Mammary epithelial cell (primary cell): ENCODE measurements around the gene MLXIP.

ENCODE experiments used
- EZH2 ChIP-seq: IDR thresholded peaks from 2 replicates; pipeline ENCODE4 v1.6.1; 2012; ENCODE audit warnings: low read length, inconsistent platforms, borderline replicate concordance
- TF ChIP-seq, protein P1 (sequence below), 2 donors: IDR thresholded peaks in 1 of 2; conservative IDR thresholded peaks in 1 of 2; 2 replicates each; pipeline ENCODE4 v1.5.1; 2011 to 2012; ENCODE audit warnings: inconsistent platforms in 2 of 2, low read length in 2 of 2, mild to moderate bottlenecking in 2 of 2, control low read depth in 1 of 2, low read depth in 1 of 2; ENCODE audit not compliant: insufficient read depth in 1 of 2; ENCODE audit errors: extremely low read depth in 1 of 2

DNA sequence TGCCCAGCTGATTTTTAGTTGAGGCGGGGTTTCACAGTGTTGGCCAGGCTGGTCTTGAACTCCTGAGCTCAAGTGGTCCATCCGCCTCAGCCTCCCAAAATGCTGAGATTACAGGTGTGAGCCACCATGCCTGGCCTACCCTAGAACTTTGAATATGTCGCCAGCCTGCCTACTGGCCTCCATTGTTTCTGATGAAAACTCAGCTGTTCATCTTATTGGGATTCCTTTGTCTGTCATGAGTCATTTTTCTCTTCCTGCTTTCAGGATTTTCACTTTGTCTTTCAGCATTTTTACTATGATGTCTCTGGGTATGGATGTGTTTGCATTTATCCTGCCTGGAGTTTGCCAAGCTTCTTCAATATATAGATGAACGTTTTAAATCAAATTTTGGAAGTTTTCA lies 116.8 kb downstream of the MLXIP start:
- TF ChIP-seq, protein P1, sequence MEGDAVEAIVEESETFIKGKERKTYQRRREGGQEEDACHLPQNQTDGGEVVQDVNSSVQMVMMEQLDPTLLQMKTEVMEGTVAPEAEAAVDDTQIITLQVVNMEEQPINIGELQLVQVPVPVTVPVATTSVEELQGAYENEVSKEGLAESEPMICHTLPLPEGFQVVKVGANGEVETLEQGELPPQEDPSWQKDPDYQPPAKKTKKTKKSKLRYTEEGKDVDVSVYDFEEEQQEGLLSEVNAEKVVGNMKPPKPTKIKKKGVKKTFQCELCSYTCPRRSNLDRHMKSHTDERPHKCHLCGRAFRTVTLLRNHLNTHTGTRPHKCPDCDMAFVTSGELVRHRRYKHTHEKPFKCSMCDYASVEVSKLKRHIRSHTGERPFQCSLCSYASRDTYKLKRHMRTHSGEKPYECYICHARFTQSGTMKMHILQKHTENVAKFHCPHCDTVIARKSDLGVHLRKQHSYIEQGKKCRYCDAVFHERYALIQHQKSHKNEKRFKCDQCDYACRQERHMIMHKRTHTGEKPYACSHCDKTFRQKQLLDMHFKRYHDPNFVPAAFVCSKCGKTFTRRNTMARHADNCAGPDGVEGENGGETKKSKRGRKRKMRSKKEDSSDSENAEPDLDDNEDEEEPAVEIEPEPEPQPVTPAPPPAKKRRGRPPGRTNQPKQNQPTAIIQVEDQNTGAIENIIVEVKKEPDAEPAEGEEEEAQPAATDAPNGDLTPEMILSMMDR (conservative IDR thresholded peaks at IDR 0.05 in 1 of 2, IDR thresholded peaks at IDR 0.05 in 1 of 2; ENCODE audit: extremely low read depth in 1 of 2, insufficient read depth in 1 of 2, low read depth in 1 of 2, low read length in 2 of 2), result no peak
- no peak for TF ChIP-seq EZH2
